ENCODE measurements around the gene CHTOP. TPM values are rescaled to one million over a fixed set of nuclear protein-coding genes. Genes with fewer than 3 reads are reported as not detected.

Gene CHTOP
- total RNA-seq, 1 experiment from 2014 or later, result 156 TPM

DNA sequence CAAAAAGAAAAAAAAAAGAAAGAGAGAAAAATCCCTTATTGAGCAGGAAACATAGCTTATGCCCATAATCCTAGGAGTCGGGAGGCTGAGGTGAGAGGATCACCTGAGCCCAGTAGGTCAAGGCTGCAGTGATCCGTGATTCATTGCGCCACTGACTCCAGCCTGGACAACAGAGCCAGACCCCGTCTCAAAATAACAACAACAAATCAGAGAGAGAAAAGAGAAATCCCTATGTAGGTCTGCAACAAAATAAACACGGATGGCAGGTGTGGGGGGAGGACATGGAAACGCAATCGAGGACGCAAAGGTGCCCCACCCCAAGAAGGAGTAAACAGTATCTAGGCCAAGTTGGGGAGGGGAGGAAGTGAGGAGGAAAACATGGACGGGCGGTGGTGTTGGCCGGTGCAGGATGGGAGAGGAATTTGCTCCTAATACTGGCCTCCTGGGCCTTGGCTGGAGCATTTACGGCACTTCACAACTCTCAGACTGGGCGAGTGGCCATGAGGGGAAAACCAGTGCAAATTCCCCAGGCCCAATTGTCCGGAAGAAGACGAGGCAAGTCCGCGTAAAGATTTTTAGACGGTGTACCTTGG is 609 bp upstream of the CHTOP start:
- Mint-ChIP-seq H3K36me3 (ENCODE audit: insufficient read depth, unreplicated experiment) (peaks cover 44% of the 10 kb centered on the region), H3K4me1 (ENCODE audit: insufficient read depth, unreplicated experiment) (peaks cover 32% of the 10 kb centered on the region), H3K9me3 (ENCODE audit: unreplicated experiment) (no peaks in the 10 kb centered on the region), H3K27ac (ENCODE audit: low read depth, unreplicated experiment) (peak overlapping the region; percentile 100), H3K4me3 (ENCODE audit: unreplicated experiment) (peak overlapping the region; percentile 97), H3K27me3 (ENCODE audit: insufficient read depth, unreplicated experiment) (no peaks in the 10 kb centered on the region)
- ChIA-PET CTCF (interaction anchor here (0.6 to 2.7 kb wide), 12 partner anchors 11 to 138 kb away, joined by 3 to 28 read pairs (median 4); partner anchors contain the start of gene S100A16), POLR2A (interaction anchor here (0.7 to 46.1 kb wide), 33 partner anchors 13 to 1217 kb away, joined by 3 to 1272 read pairs (median 8); partner anchors contain the start of genes CRTC2, ILF2, INTS3 and JTB)
- no peak for TF ChIP-seq CTCF (IDR thresholded peaks at IDR 0.05; ENCODE audit: unreplicated experiment)
- no TSS peak for BruUV-seq (replicated peaks)
- intact Hi-C loops (cut with micrococcal nuclease), result no loop called here
- no peak for DNase-seq (ENCODE audit: unreplicated experiment)

DNA sequence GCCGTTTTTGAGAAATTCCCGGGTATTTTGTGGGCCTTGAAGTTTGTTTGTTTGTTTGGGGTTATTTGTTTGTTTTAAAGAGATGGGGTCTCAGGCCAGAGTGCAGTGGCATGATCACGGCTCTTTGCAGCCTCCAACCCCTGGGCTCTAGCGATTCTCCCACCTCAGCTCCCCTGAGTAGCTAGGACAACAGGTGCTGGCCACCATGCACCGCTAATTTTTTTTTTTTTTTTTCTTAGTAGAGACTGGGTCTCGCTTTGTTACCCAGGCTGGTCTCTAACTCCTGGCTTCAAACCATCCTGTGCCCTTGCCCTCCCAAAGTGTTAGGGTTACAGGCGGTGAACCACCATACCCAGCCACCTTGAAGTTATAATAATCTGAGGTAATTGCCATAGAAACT is 2.0 kb downstream of the CHTOP start:
- peak overlapping the region; percentile 36 for H3K27ac Mint-ChIP-seq (ENCODE audit: low read depth, unreplicated experiment)
- BruUV-seq (replicated peaks), result no TSS peak
- CTCF ChIA-PET, result interaction anchor here (0.6 to 2.7 kb wide), 7 partner anchors 10 to 1504 kb away, joined by 3 to 28 read pairs (median 4); no protein-coding TSS in a partner anchor
- peaks cover 70% of the 10 kb centered on the region for H3K36me3 Mint-ChIP-seq (ENCODE audit: insufficient read depth, unreplicated experiment)
- H3K27me3 Mint-ChIP-seq (ENCODE audit: insufficient read depth, unreplicated experiment), result no peaks in the 10 kb centered on the region
- intact Hi-C loops (cut with micrococcal nuclease), result no loop called here
- no peaks in the 10 kb centered on the region for H3K9me3 Mint-ChIP-seq (ENCODE audit: unreplicated experiment)
- DNase-seq (ENCODE audit: unreplicated experiment), result no peak
- H3K4me1 Mint-ChIP-seq (ENCODE audit: insufficient read depth, unreplicated experiment), result peaks cover 32% of the 10 kb centered on the region
- peak overlapping the region; percentile 97 for H3K4me3 Mint-ChIP-seq (ENCODE audit: unreplicated experiment)
- no peak for TF ChIP-seq CTCF (IDR thresholded peaks at IDR 0.05; ENCODE audit: unreplicated experiment)
- POLR2A ChIA-PET, result interaction anchor here (0.5 to 46.1 kb wide), 8 partner anchors 10 to 323 kb away, joined by 3 to 1272 read pairs (median 45); partner anchors contain the start of genes CRTC2, ILF2, S100A1 and S100A13

DNA sequence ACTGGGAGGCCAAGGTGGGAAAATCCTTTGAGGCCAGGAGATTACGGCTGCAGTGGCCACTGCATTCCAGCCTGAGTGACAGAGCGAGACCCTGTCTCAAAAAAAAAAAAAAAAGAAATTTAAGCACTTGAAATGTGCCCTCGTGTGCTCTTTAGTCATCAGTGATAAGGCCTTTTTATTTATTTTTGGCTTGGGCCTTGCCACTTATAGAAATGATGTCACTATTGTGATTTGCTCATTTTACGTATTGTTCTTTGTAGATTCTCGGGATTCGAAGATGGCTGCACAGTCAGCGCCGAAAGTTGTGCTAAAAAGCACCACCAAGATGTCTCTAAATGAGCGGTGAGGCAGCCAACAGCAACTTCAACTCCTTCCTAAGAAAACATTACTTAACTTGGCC is 2.4 kb downstream of the CHTOP start:
- Mint-ChIP-seq H3K4me1 (ENCODE audit: insufficient read depth, unreplicated experiment) (peaks cover 32% of the 10 kb centered on the region), H3K4me3 (ENCODE audit: unreplicated experiment) (no peak overlapping the region), H3K9me3 (ENCODE audit: unreplicated experiment) (no peaks in the 10 kb centered on the region), H3K36me3 (ENCODE audit: insufficient read depth, unreplicated experiment) (peaks cover 75% of the 10 kb centered on the region), H3K27me3 (ENCODE audit: insufficient read depth, unreplicated experiment) (no peaks in the 10 kb centered on the region), H3K27ac (ENCODE audit: low read depth, unreplicated experiment) (peak overlapping the region; percentile 7)
- intact Hi-C loops (cut with micrococcal nuclease), result no loop called here
- CTCF ChIA-PET, result no interaction called here
- POLR2A ChIA-PET, result interaction anchor here (1.2 to 46.1 kb wide), 5 partner anchors 14 to 341 kb away, joined by 3 to 1272 read pairs (median 30); partner anchors contain the start of genes JTB, S100A1, S100A13 and S100A14
- no TSS peak for BruUV-seq (replicated peaks)
- no peak for DNase-seq (ENCODE audit: unreplicated experiment)
- no peak for TF ChIP-seq CTCF (IDR thresholded peaks at IDR 0.05; ENCODE audit: unreplicated experiment)

- POLR2A ChIA-PET, result interaction anchor here (1.2 to 46.1 kb wide), 6 partner anchors 12 to 66 kb away, joined by 3 to 1272 read pairs (median 5); partner anchors contain the start of genes ILF2, S100A1, S100A13 and S100A14
- Mint-ChIP-seq H3K27ac (ENCODE audit: low read depth, unreplicated experiment) (no peak overlapping the region), H3K36me3 (ENCODE audit: insufficient read depth, unreplicated experiment) (peaks cover 88% of the 10 kb centered on the region), H3K4me1 (ENCODE audit: insufficient read depth, unreplicated experiment) (peaks cover 25% of the 10 kb centered on the region), H3K9me3 (ENCODE audit: unreplicated experiment) (no peaks in the 10 kb centered on the region), H3K4me3 (ENCODE audit: unreplicated experiment) (no peak overlapping the region), H3K27me3 (ENCODE audit: insufficient read depth, unreplicated experiment) (no peaks in the 10 kb centered on the region)
- no peak for TF ChIP-seq CTCF (IDR thresholded peaks at IDR 0.05; ENCODE audit: unreplicated experiment)
- intact Hi-C loops (cut with micrococcal nuclease), result no loop called here
- DNase-seq (ENCODE audit: unreplicated experiment), result no peak
- CTCF ChIA-PET, result interaction anchor here (0.5 to 4.6 kb wide), 8 partner anchors 11 to 271 kb away, joined by 3 to 23 read pairs (median 3); partner anchors contain the start of gene S100A6
- BruUV-seq (replicated peaks), result no TSS peak
These were observed 4.4 kb downstream of the CHTOP start for GRCh38 chr1:153638261-153638660.

Data from MCF 10A (cell line).